ENCODE measurements around the gene SPARC.

The SPARC gene

DNA sequence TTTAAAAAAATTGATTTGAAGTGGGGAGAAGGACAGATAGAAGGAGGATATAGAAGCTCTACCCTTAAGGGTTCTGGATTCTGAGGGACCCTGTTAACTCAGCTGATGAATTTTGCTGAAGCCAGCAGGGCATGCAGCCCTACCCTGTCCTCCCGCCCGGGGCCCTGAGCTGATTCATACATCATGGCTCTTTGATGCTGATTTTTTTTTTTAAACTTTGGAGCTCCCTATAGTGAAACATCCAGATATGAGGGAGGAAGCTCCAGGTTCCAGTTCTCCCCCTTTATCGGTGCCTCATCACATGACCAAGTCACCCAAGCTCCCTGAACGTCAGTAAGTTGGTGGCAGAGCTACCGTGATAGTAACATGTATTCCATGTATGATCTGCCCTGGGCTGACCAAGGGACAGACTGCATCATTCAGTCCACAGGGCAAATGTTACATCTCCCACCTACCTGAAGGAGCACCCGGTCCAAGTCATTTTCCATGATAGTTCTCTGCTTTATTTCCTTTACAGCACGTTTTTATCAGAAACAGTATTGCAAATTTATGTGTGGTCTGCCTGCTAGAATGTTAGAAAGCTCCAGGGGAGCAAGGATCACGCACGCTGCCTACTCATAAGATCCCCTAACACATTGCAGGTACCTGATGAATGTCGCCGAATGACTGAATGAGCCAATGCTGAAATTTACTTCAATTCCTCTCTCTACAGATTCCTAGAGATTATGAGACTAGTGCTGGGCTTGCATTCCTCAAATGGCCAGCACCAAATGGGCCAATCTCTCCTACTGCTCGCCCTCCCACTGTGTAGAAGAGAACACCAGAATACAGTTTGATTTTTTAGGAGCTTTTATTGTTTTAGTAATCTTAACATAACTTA lies 25.9 kb downstream of the SPARC start:
- TF ChIP-seq, protein P1, sequence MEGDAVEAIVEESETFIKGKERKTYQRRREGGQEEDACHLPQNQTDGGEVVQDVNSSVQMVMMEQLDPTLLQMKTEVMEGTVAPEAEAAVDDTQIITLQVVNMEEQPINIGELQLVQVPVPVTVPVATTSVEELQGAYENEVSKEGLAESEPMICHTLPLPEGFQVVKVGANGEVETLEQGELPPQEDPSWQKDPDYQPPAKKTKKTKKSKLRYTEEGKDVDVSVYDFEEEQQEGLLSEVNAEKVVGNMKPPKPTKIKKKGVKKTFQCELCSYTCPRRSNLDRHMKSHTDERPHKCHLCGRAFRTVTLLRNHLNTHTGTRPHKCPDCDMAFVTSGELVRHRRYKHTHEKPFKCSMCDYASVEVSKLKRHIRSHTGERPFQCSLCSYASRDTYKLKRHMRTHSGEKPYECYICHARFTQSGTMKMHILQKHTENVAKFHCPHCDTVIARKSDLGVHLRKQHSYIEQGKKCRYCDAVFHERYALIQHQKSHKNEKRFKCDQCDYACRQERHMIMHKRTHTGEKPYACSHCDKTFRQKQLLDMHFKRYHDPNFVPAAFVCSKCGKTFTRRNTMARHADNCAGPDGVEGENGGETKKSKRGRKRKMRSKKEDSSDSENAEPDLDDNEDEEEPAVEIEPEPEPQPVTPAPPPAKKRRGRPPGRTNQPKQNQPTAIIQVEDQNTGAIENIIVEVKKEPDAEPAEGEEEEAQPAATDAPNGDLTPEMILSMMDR (IDR thresholded peaks at IDR 0.05; ENCODE audit: insufficient read depth, low read depth, low read length, missing control alignments), result no peak
- DNase-seq (ENCODE audit: low read depth), result no peak

DNA sequence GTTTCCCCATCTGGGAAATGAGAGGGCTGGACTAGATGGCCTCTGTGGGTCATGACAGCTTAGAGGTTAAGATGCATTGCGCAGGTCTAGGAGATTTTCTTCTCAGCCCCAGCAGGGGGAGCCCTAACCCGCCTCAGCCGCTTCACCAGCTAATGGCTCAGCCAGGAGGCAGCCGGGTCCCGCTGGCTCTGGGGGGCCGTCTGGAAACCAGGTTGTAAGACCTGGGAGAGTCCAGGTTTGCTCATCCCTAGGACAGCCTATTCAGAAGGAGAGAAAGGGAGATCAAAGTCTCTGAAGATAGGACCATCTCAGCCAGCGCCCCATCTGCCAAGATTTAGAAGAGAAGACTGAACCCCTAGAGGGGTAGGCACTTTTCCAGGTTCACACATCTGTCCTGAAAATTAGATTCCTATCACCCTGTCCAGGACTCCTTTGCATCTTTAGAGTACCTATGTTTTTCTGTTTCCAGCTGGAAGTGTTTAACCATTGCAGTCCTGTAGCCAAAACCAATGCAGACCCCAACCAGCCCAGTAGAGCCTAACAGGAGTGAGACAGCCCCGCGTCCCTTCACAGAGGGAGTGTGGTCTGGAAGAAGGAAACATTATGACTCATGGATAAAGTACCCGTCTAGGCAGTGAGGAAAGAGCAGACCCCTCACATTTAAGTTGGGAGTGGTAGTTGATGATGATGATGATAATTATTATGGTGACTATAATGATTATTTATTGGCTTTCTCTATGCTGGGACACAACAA lies 27.5 kb downstream of the SPARC start:
- H3K4me3 ChIP-seq (ENCODE audit: low read depth, low read length), result no peak overlapping the region

More for the DNA sequence above, 25.9 kb downstream of the SPARC start:
- no peak overlapping the region for H3K4me3 ChIP-seq (ENCODE audit: low read depth, low read length)

DNA sequence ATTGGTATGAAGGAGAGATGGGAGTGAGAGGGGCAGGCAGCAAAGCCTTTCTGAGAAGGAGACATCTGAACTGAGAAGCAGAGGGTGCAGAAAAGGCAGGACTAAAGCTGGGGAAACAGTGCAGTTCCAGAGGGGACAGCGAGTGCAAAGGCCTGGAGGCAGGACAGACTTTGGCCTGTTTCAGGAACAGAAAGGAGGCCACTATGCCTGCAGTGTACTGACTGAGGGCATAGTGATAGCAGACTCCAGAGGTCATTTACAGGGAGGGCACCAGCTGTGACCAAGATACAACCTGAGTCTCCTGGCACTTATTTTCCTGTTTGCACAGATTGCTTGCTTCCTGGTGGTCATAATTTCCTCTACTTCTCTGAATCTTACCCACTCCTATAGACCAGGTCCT lies 29.6 kb downstream of the SPARC start:
- no peak overlapping the region for H3K4me3 ChIP-seq (ENCODE audit: low read depth, low read length)
- TF ChIP-seq, protein P1 (IDR thresholded peaks at IDR 0.05; ENCODE audit: insufficient read depth, low read depth, low read length, missing control alignments), result no peak
- no peak for DNase-seq (ENCODE audit: low read depth)

More for the DNA sequence above, 27.5 kb downstream of the SPARC start:
- DNase-seq (ENCODE audit: low read depth), result peak; percentile 91
- TF ChIP-seq, protein P1 (IDR thresholded peaks at IDR 0.05; ENCODE audit: insufficient read depth, low read depth, low read length, missing control alignments), result peak; percentile 88

DNA sequence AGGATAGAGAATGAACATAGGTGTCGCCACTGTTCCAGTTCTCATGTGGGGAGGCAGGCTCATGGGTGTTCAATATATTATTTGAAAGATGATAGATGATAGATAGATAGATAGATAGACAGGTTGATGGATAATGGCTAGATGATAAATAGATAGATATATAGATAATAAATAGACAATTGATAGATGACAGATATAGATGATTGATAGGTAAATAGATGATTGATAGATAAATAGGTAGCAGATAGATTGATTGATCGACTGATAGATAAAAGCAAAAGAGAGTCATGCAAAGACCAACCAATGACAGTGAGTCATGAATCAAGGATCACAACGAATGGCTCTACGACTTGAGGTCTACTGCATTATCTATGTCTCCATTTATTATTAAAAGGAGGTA lies 30.4 kb downstream of the SPARC start:
- H3K4me3 ChIP-seq (ENCODE audit: low read depth, low read length), result no peak overlapping the region
- TF ChIP-seq, protein P1 (IDR thresholded peaks at IDR 0.05; ENCODE audit: insufficient read depth, low read depth, low read length, missing control alignments), result no peak
- no peak for DNase-seq (ENCODE audit: low read depth)

DNA sequence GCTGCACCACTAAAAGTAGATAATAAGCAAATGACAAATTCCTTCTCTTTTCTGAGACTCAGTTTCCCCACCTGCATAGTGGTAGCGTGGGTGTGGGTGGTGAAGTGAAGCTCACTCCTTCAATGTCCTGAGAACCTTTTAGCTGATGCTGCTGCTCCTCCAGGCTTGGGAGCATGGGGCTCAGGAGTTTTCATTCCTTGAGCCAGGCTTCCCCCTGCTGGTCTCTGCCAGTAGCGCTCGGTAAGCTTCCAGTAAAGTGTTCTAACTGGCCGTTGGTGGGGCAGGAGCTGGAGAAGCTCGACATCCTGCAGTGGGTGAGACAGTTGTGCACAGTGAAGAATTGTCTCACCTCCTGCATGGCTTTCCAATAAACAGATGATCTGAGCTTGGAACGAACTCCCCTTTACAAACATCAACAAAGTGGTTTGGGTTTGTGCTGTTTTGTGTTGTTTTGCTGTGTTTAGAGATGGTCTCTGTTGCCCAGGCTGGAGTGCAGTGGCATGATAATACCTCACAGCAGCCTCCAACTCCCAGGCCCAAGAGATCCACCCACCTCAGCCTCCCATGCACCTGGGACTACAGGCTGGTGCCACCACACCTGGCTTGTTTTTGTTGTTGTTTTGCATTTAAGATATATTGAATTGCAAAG lies 34.6 kb downstream of the SPARC start:
- H3K4me3 ChIP-seq (ENCODE audit: low read depth, low read length), result no peak overlapping the region
- peak; percentile 85 for DNase-seq (ENCODE audit: low read depth)
- TF ChIP-seq, protein P1 (IDR thresholded peaks at IDR 0.05; ENCODE audit: insufficient read depth, low read depth, low read length, missing control alignments), result peak; percentile 96

DNA sequence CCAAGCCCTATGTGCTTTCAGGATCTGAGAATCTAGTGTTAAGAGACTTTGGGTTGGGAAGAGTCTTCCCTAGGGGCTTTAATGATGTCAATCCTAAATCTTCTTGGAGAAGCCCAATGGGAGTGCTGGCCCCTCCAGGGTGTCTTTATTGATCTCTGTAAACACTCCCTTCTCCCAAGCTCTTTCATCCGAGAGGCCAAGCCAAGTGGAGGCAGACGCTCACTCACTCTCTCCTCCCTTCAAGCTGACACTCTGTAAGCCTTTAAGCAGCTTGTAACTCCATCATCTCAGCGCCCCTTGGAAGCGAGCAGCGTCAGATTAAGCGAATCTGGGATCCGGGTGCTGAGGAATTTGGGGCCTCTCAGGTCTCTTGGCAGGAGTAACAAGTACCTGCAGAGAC lies 37.7 kb downstream of the SPARC start:
- H3K4me3 ChIP-seq (ENCODE audit: low read depth, low read length), result no peak overlapping the region

More for the DNA sequence above, 37.7 kb downstream of the SPARC start:
- TF ChIP-seq, protein P1 (IDR thresholded peaks at IDR 0.05; ENCODE audit: insufficient read depth, low read depth, low read length, missing control alignments), result no peak
- DNase-seq (ENCODE audit: low read depth), result no peak
